Fibroblast of pulmonary artery (primary cell): ENCODE data around the gene PDE1C.
"Not testable (repeated sequence)": the region's sequence is repeated elsewhere in the genome, so short reads cannot be mapped to it uniquely, and the experiment has no call there.

Experiments
- DNase-seq: peaks from one replicate; pipeline ENCODE4 v3.0.0-alpha.2; 2010; ENCODE audit warnings: low read depth
- H3K4me3 ChIP-seq: replicated peaks from 2 replicates; pipeline ENCODE4 v1.5.1; 2011; ENCODE audit warnings: low read depth, mild to moderate bottlenecking, control low read depth, low read length, moderate library complexity
- CTCF ChIP-seq: IDR thresholded peaks from 2 replicates; pipeline ENCODE4 v1.5.1; 2011; ENCODE audit warnings: mild to moderate bottlenecking, control low read depth, low read length, inconsistent platforms; ENCODE audit errors: missing control alignments

The PDE1C gene

GRCh38 chr7:31835471-31835870 lies 234.7 kb downstream of the PDE1C start:
- H3K4me3 ChIP-seq = no peak overlapping the region
- TF ChIP-seq CTCF = no peak
- no peak for DNase-seq

DNA sequence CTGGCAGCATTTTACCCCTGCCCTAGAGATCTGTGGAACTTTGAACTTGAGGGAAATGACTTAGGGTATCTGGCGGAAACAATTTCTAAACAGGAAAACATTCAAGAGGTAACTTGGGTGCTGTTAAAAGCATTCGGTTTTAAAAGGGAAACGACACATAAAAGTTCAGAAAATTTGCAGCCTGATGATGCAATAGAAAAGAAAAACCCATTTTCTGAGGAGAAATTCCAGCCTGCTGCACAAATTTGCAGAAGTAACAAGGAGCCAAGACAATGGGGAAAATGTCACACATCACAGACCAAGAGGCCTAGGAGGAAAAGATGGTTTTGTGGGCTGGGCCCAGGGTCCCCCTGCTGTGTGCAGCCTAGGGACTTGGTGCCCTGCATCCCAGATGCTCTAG lies 236.6 kb downstream of the PDE1C start:
- not testable (repeated sequence) for DNase-seq, H3K4me3 ChIP-seq

DNA sequence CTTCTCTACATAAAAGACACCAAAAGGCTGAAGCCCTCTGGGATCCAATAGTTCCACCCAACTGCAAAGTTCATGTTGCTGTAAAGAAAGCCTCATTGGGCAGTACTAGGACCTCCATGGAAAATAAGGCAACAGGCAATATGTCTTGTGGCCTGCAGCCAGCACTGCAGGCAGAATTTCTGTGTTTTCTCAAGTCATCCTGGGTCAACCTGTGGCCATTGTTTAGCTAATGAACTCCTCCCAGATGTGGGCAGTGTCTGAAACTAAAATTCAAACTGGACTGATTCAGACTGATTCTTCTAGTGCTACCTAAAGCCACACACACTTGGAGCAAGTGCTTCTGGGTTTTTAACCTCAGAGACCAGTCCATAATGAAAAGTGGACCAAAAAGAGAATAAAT lies 241.7 kb downstream of the PDE1C start:
- H3K4me3 ChIP-seq = no peak overlapping the region
- DNase-seq = no peak
- no peak for TF ChIP-seq CTCF

DNA sequence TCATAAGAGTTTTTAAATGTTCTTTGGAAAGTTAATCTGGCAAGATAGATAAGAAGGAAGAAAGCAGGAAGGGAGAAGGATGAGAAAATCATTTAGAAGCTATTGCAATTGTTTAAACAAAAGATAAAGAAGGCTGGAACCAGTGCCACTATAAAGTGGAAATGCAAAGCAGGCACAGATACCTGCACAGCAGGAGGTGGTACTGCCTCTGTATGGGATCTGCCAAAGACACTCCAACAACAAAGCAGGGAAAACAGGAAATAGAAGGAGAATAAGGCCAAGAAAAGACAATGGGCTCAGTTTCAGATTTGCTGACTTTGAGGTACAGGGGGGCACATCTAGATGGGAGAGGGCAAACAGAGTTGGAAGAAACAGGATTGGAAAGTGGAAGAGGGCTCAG lies 244.6 kb downstream of the PDE1C start:
- no peak for TF ChIP-seq CTCF
- DNase-seq = no peak

DNA sequence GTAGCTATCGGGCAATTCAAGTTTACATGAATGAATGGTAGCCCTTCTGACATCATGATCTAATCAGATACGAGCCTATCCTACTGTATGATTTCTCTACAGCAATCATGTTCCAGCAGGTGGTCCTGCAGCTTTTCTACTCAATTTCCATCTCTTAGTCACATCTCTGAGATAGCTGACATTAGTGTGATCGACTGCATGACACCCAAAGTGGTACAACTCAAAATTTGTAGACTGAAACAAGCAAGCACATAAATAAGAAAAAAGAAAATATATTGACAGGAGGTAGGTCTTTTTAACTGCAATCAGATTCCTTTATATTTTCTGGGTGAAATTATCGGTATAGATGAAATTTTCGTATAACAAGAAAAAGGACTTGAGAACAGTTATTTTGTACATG lies 251.2 kb downstream of the PDE1C start:
- H3K4me3 ChIP-seq = no peak overlapping the region
- TF ChIP-seq CTCF = no peak
- DNase-seq = no peak

More for the DNA sequence above, 244.6 kb downstream of the PDE1C start:
- no peak overlapping the region for H3K4me3 ChIP-seq

DNA sequence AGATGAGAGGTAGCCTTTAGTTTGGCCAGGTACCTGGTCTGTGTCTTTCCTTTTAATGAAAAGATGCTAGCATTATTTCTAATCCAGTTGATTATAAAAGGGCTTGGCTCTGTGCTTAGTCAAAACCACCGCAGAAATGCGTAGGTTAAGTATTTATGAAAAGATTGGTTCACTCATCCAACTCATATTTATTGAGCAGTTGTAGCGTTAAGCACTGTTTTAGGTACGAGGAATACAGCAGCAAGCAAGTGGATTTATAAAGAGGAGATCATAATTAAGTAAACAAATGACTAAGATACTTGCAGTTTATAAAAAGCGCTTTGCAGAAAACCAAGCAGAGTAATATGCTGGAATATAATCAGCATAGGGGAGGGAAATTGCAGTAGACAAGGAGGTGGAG lies 253.4 kb downstream of the PDE1C start:
- H3K4me3 ChIP-seq = no peak overlapping the region
- TF ChIP-seq CTCF = no peak
- no peak for DNase-seq

GRCh38 chr7:31815796-31816195 lies 254.4 kb downstream of the PDE1C start:
- no peak overlapping the region for H3K4me3 ChIP-seq
- TF ChIP-seq CTCF = no peak
- DNase-seq = no peak

DNA sequence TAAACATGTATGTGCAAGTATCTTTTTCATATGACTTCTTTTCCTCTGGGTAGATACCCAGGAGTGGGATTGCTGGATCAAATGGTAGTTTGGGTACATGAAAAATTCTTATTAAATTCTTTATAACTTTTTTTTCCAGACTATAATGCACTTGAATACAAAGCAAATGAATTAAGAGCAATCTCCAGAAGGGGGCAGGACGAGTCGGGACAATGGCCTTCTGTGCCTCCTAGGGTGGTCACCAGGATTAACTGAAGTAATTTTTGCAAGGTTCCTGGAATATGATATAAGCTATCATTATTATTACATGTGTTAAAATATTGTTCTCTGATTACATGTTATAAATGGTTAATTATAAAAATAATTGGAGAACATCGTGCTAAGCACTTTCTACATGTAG lies 256.0 kb downstream of the PDE1C start:
- DNase-seq = peak; percentile 22
- H3K4me3 ChIP-seq = no peak overlapping the region
- peak; percentile 19 for TF ChIP-seq CTCF
